ENCODE measurements around the gene BEAN1.

BEAN1 gene

GRCh38 chr16:66525396-66526180, 98.5 kb downstream of the BEAN1 start:
- TF ChIP-seq CTCF (conservative IDR thresholded peaks at IDR 0.05; ENCODE audit: low read depth, low read length), result no peak
- DNase-seq (ENCODE audit: low read depth), result peak; percentile 33
- no peak overlapping the region for H3K4me3 ChIP-seq (ENCODE audit: low read depth, low read length)

GRCh38 chr16:66528294-66528693, 101.2 kb downstream of the BEAN1 start:
- DNase-seq (ENCODE audit: low read depth), result no peak
- no peak overlapping the region for H3K4me3 ChIP-seq (ENCODE audit: low read depth, low read length)
- no peak for TF ChIP-seq CTCF (conservative IDR thresholded peaks at IDR 0.05; ENCODE audit: low read depth, low read length)

- no peak for TF ChIP-seq CTCF (conservative IDR thresholded peaks at IDR 0.05; ENCODE audit: low read depth, low read length)
- no peak overlapping the region for H3K4me3 ChIP-seq (ENCODE audit: low read depth, low read length)
- DNase-seq (ENCODE audit: low read depth), result no peak
Measured at GRCh38 chr16:66529475-66529874, 102.4 kb downstream of the BEAN1 start.
